Measurements from ENCODE around the gene EVX2.
A peak's percentile ranks its signal among the peaks of the same experiment; 100 is the strongest.

Gene EVX2

DNA sequence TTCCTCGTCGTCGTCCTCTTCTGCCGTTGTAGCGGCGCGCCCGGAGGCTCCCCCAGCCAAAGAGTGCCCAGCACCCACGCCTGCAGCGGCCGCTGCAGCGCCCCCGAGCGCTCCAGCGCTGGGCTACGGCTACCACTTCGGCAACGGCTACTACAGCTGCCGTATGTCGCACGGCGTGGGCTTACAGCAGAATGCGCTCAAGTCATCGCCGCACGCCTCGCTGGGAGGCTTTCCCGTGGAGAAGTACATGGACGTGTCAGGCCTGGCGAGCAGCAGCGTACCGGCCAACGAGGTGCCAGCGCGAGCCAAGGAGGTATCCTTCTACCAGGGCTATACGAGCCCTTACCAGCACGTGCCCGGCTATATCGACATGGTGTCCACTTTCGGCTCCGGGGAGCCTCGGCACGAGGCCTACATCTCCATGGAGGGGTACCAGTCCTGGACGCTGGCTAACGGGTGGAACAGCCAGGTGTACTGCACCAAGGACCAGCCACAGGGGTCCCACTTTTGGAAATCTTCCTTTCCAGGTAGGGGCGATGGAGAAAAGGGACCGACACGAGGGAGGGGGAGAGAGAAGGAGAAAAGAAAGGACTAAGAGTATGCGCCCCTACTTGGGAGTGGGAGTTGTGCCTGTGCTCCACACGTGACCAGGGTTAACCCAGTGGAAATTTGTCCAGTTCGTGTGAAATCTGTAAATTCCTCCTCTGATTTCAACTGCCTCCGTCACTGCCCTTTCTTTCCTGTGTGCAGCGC, 9.6 kb upstream of the EVX2 start (continued):
- TF ChIP-seq, protein P1, sequence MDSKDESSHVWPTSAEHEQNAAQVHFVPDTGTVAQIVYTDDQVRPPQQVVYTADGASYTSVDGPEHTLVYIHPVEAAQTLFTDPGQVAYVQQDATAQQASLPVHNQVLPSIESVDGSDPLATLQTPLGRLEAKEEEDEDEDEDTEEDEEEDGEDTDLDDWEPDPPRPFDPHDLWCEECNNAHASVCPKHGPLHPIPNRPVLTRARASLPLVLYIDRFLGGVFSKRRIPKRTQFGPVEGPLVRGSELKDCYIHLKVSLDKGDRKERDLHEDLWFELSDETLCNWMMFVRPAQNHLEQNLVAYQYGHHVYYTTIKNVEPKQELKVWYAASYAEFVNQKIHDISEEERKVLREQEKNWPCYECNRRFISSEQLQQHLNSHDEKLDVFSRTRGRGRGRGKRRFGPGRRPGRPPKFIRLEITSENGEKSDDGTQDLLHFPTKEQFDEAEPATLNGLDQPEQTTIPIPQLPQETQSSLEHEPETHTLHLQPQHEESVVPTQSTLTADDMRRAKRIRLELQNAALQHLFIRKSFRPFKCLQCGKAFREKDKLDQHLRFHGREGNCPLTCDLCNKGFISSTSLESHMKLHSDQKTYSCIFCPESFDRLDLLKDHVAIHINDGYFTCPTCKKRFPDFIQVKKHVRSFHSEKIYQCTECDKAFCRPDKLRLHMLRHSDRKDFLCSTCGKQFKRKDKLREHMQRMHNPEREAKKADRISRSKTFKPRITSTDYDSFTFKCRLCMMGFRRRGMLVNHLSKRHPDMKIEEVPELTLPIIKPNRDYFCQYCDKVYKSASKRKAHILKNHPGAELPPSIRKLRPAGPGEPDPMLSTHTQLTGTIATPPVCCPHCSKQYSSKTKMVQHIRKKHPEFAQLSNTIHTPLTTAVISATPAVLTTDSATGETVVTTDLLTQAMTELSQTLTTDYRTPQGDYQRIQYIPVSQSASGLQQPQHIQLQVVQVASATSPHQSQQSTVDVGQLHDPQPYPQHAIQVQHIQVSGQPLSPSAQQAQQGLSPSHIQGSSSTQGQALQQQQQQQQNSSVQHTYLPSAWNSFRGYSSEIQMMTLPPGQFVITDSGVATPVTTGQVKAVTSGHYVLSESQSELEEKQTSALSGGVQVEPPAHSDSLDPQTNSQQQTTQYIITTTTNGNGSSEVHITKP (tag by site-specific recombination; IDR thresholded peaks at IDR 0.05) = peak; percentile 81
- TF ChIP-seq ZFP41 (tag by site-specific recombination; IDR thresholded peaks at IDR 0.05; ENCODE audit: borderline replicate concordance) (no peak), ZNF221 (tag by site-specific recombination; IDR thresholded peaks at IDR 0.05; ENCODE audit: borderline replicate concordance) (no peak), BCL11B (tag by site-specific recombination; IDR thresholded peaks at IDR 0.05; ENCODE audit: low read depth) (no peak), SP7 (tag by site-specific recombination; IDR thresholded peaks at IDR 0.05) (no peak), GFI1B (tag by site-specific recombination; IDR thresholded peaks at IDR 0.05) (no peak), ZNF354C (tag by site-specific recombination; IDR thresholded peaks at IDR 0.05; ENCODE audit: borderline replicate concordance, low read depth) (no peak), ZIC2 (tag by site-specific recombination; IDR thresholded peaks at IDR 0.05) (peak; percentile 31), ZNF366 (tag by site-specific recombination; conservative IDR thresholded peaks at IDR 0.05) (peak; percentile 24; the same call in 1 of the 2 replicates), ZNF600 (tag by site-specific recombination; IDR thresholded peaks at IDR 0.05) (0 out of 2 replicates have a peak, but pooled peaks have one; percentile 20), ZNF10 (tag by site-specific recombination; IDR thresholded peaks at IDR 0.05) (no peak), ZNF510 (tag by site-specific recombination; IDR thresholded peaks at IDR 0.05; ENCODE audit: insufficient replicate concordance) (no peak), ZNF521 (tag by site-specific recombination; IDR thresholded peaks at IDR 0.05) (no peak), ZNF157 (tag by site-specific recombination; IDR thresholded peaks at IDR 0.05) (no peak)
- TF ChIP-seq, protein P2, sequence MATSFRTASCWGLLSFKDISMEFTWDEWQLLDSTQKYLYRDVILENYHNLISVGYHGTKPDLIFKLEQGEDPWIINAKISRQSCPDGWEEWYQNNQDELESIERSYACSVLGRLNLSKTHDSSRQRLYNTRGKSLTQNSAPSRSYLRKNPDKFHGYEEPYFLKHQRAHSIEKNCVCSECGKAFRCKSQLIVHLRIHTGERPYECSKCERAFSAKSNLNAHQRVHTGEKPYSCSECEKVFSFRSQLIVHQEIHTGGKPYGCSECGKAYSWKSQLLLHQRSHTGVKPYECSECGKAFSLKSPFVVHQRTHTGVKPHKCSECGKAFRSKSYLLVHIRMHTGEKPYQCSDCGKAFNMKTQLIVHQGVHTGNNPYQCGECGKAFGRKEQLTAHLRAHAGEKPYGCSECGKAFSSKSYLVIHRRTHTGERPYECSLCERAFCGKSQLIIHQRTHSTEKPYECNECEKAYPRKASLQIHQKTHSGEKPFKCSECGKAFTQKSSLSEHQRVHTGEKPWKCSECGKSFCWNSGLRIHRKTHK (tag by site-specific recombination; IDR thresholded peaks at IDR 0.05) = no peak
- TF ChIP-seq, protein P3, sequence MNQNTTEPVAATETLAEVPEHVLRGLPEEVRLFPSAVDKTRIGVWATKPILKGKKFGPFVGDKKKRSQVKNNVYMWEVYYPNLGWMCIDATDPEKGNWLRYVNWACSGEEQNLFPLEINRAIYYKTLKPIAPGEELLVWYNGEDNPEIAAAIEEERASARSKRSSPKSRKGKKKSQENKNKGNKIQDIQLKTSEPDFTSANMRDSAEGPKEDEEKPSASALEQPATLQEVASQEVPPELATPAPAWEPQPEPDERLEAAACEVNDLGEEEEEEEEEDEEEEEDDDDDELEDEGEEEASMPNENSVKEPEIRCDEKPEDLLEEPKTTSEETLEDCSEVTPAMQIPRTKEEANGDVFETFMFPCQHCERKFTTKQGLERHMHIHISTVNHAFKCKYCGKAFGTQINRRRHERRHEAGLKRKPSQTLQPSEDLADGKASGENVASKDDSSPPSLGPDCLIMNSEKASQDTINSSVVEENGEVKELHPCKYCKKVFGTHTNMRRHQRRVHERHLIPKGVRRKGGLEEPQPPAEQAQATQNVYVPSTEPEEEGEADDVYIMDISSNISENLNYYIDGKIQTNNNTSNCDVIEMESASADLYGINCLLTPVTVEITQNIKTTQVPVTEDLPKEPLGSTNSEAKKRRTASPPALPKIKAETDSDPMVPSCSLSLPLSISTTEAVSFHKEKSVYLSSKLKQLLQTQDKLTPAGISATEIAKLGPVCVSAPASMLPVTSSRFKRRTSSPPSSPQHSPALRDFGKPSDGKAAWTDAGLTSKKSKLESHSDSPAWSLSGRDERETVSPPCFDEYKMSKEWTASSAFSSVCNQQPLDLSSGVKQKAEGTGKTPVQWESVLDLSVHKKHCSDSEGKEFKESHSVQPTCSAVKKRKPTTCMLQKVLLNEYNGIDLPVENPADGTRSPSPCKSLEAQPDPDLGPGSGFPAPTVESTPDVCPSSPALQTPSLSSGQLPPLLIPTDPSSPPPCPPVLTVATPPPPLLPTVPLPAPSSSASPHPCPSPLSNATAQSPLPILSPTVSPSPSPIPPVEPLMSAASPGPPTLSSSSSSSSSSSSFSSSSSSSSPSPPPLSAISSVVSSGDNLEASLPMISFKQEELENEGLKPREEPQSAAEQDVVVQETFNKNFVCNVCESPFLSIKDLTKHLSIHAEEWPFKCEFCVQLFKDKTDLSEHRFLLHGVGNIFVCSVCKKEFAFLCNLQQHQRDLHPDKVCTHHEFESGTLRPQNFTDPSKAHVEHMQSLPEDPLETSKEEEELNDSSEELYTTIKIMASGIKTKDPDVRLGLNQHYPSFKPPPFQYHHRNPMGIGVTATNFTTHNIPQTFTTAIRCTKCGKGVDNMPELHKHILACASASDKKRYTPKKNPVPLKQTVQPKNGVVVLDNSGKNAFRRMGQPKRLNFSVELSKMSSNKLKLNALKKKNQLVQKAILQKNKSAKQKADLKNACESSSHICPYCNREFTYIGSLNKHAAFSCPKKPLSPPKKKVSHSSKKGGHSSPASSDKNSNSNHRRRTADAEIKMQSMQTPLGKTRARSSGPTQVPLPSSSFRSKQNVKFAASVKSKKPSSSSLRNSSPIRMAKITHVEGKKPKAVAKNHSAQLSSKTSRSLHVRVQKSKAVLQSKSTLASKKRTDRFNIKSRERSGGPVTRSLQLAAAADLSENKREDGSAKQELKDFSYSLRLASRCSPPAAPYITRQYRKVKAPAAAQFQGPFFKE (tag by site-specific recombination; IDR thresholded peaks at IDR 0.05; ENCODE audit: borderline replicate concordance) = no peak
- TF ChIP-seq, protein P4, sequence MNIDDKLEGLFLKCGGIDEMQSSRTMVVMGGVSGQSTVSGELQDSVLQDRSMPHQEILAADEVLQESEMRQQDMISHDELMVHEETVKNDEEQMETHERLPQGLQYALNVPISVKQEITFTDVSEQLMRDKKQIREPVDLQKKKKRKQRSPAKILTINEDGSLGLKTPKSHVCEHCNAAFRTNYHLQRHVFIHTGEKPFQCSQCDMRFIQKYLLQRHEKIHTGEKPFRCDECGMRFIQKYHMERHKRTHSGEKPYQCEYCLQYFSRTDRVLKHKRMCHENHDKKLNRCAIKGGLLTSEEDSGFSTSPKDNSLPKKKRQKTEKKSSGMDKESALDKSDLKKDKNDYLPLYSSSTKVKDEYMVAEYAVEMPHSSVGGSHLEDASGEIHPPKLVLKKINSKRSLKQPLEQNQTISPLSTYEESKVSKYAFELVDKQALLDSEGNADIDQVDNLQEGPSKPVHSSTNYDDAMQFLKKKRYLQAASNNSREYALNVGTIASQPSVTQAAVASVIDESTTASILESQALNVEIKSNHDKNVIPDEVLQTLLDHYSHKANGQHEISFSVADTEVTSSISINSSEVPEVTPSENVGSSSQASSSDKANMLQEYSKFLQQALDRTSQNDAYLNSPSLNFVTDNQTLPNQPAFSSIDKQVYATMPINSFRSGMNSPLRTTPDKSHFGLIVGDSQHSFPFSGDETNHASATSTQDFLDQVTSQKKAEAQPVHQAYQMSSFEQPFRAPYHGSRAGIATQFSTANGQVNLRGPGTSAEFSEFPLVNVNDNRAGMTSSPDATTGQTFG (tag by site-specific recombination; IDR thresholded peaks at IDR 0.05; ENCODE audit: borderline replicate concordance) = no peak
